ENCODE measurements around the gene TLE2. TPM values are rescaled to one million over a fixed set of nuclear protein-coding genes. Genes with fewer than 3 reads are reported as not detected.

TLE2 gene
- total RNA-seq, 2 experiments from 2014 or later: 0.99 to 1.00 TPM

GRCh38 chr19:2962018-2962670 lies 66.9 kb downstream of the TLE2 start:
- peak overlapping the region; percentile 56 for H3K4me3 Mint-ChIP-seq
- CTCF ChIA-PET: interaction anchor here (0.6 to 3.8 kb wide), 14 partner anchors 11 to 552 kb away, joined by 3 to 33 read pairs (median 4); partner anchors contain the start of gene TLE6
- POLR2A ChIA-PET: no interaction called here

DNA sequence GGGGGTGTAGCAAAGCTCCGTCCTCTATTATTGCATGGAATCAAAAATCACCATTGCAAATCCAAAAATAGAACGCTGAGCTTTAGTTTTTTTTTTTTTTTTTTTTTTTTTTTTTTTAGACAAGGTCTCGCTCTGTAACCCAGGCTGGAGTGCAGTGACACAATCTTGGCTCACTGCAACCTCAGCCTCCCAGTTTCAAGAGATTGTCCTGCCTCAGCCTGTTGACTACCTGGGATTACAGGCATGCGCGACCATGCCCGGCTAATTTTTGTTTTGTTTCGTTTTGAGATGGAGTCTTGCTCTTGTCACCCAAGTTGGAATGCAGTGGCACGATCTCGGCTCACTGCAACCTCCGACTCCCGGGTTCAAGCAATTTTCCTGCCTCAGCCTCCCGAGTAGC lies 69.0 kb downstream of the TLE2 start:
- DNase-seq: no peak
- Mint-ChIP-seq H3K27me3 (no peaks in the 10 kb centered on the region), H3K4me1 (peaks cover 5% of the 10 kb centered on the region), H3K27ac (no peak overlapping the region), H3K9me3 (no peaks in the 10 kb centered on the region), H3K4me3 (no peak overlapping the region), H3K36me3 (ENCODE audit: low read depth) (no peaks in the 10 kb centered on the region)
- POLR2A ChIA-PET: no interaction called here
- CTCF ChIA-PET: interaction anchor here (0.6 to 3.6 kb wide), 8 partner anchors 9 to 859 kb away, joined by 3 to 15 read pairs (median 6); no protein-coding TSS in a partner anchor

More at GRCh38 chr19:2962018-2962670, 66.9 kb downstream of the TLE2 start:
- H3K27ac Mint-ChIP-seq: peak overlapping the region; percentile 78
- H3K9me3 Mint-ChIP-seq: no peaks in the 10 kb centered on the region
- peaks cover 5% of the 10 kb centered on the region for H3K4me1 Mint-ChIP-seq
- no peaks in the 10 kb centered on the region for H3K36me3 Mint-ChIP-seq (ENCODE audit: low read depth)
- peak; percentile 78 for DNase-seq
- no peaks in the 10 kb centered on the region for H3K27me3 Mint-ChIP-seq

DNA sequence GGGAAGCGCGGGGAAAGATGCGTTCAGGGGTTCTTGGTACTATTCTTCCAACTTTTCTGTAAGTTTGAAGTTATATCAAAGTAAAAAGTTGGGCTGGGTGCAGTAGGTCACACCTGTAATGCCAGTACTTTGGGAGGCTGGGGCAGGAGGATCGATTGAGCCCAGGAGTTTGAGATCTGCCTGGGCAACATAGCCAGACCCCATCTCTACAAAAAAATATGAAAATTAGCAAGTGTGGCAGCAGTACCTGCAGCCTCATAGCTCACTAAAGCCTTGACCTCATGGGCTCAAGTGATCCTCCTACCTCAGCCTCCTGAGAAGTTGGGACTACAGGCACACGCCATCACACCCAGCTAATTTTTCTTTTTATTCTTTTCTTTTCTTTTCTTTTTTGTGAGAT lies 71.9 kb downstream of the TLE2 start:
- CTCF ChIA-PET: interaction anchor here (1.6 to 3.6 kb wide), 2 partner anchors 147 to 150 kb away, joined by 3 to 15 read pairs; no protein-coding TSS in a partner anchor
- H3K4me3 Mint-ChIP-seq: no peak overlapping the region
- H3K27me3 Mint-ChIP-seq: no peaks in the 10 kb centered on the region
- DNase-seq: no peak
- POLR2A ChIA-PET: no interaction called here
- H3K36me3 Mint-ChIP-seq (ENCODE audit: low read depth): no peaks in the 10 kb centered on the region
- H3K4me1 Mint-ChIP-seq: peaks cover 3% of the 10 kb centered on the region
- H3K9me3 Mint-ChIP-seq: no peaks in the 10 kb centered on the region
- H3K27ac Mint-ChIP-seq: no peak overlapping the region

DNA sequence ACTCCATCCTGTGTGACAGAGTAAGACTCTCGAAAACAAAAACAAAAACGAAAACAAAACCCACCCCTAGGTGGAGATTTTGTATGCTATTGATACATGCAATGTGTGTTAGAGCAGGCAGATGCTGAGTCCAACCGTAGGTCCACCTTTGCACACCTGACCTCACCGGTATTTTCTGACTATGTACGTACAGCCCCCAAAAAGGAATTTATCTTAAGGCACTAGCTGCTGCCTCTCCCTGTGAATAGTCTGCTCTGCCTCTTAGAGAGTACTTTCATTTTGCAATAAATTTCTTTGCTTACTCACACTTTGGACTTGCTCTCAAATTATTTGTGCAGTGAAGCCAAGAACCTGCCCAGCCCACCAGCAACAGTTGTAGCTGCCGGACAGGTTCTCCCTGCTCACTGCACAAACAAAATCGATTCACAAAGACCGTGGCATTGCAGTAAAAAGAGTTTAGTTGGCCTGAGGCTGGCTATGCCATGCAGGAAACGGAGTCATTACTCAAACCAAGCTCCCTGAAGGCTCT lies 76.1 kb downstream of the TLE2 start:
- Mint-ChIP-seq H3K4me3 (no peak overlapping the region), H3K36me3 (ENCODE audit: low read depth) (peaks cover 10% of the 10 kb centered on the region), H3K27ac (no peak overlapping the region), H3K9me3 (no peaks in the 10 kb centered on the region), H3K27me3 (no peaks in the 10 kb centered on the region), H3K4me1 (peaks cover 22% of the 10 kb centered on the region)
- ChIA-PET CTCF (interaction anchor here (3.5 to 3.9 kb wide), 2 partner anchors 11 to 151 kb away, joined by 29 to 33 read pairs; no protein-coding TSS in a partner anchor), POLR2A (no interaction called here)
- no peak for DNase-seq

GRCh38 chr19:2950286-2951124 lies 78.6 kb downstream of the TLE2 start:
- H3K27ac Mint-ChIP-seq: peak overlapping the region; percentile 97
- H3K4me1 Mint-ChIP-seq: peaks cover 27% of the 10 kb centered on the region
- peak overlapping the region; percentile 94 for H3K4me3 Mint-ChIP-seq
- peak; percentile 100 for DNase-seq
- no peaks in the 10 kb centered on the region for H3K27me3 Mint-ChIP-seq
- POLR2A ChIA-PET: no interaction called here
- H3K9me3 Mint-ChIP-seq: no peaks in the 10 kb centered on the region
- peaks cover 10% of the 10 kb centered on the region for H3K36me3 Mint-ChIP-seq (ENCODE audit: low read depth)
- CTCF ChIA-PET: interaction anchor here (0.6 to 3.9 kb wide), 34 partner anchors 9 to 812 kb away, joined by 3 to 33 read pairs (median 4); partner anchors contain the start of genes MRPL54, THOP1, TLE6 and ZNF57

- no peak for DNase-seq
- peak overlapping the region; percentile 94 for H3K4me3 Mint-ChIP-seq
- CTCF ChIA-PET: interaction anchor here (0.6 to 3.9 kb wide), 22 partner anchors 10 to 813 kb away, joined by 3 to 33 read pairs (median 4); partner anchors contain the start of genes MRPL54, THOP1, TLE6 and ZNF57
- no peaks in the 10 kb centered on the region for H3K9me3 Mint-ChIP-seq
- H3K36me3 Mint-ChIP-seq (ENCODE audit: low read depth): peaks cover 10% of the 10 kb centered on the region
- peaks cover 33% of the 10 kb centered on the region for H3K4me1 Mint-ChIP-seq
- H3K27me3 Mint-ChIP-seq: no peaks in the 10 kb centered on the region
- POLR2A ChIA-PET: no interaction called here
- peak overlapping the region; percentile 97 for H3K27ac Mint-ChIP-seq
Observed at GRCh38 chr19:2949939-2950285, 79.2 kb downstream of the TLE2 start.

Other genes starting within 250 kb of the TLE2 start
- gene SGTA, start 246.0 kb downstream of the TLE2 start, total RNA-seq: 10 to 100 TPM; 46.6 to 46.9 TPM
- gene THOP1, start 243.8 kb downstream of the TLE2 start, total RNA-seq: 10 to 100 TPM; 84.2 to 97.1 TPM
- gene ZNF554, start 209.4 kb downstream of the TLE2 start, total RNA-seq: 1 to 10 TPM; 4.1 to 4.6 TPM
- gene ZNF555, start 187.8 kb downstream of the TLE2 start, total RNA-seq: 1 to 10 TPM; 2.2 to 3.2 TPM
- gene ZNF556, start 161.9 kb downstream of the TLE2 start, total RNA-seq: not detected
- 1 to 10 TPM; 4.4 to 4.9 TPM for gene ZNF57, start 128.4 kb downstream of the TLE2 start, total RNA-seq
- 1 to 10 TPM; 4.6 to 5.6 TPM for gene ZNF77, start 84.3 kb downstream of the TLE2 start, total RNA-seq
- 1 to 10 TPM; 1.2 to 1.6 TPM for gene TLE6, start 51.7 kb downstream of the TLE2 start, total RNA-seq
- gene TLE5, start 33.2 kb upstream of the TLE2 start, total RNA-seq: 100 to 1,000 TPM; 837 to 960 TPM
- gene GNA11, start 65.1 kb upstream of the TLE2 start, total RNA-seq: under 1 TPM; 0.79 to 0.87 TPM
- gene GNA15, start 106.8 kb upstream of the TLE2 start, total RNA-seq: 10 to 100 TPM; 22.8 to 23.6 TPM
- 100 to 1,000 TPM; 162 to 209 TPM for gene S1PR4, start 149.5 kb upstream of the TLE2 start, total RNA-seq
- gene NCLN, start 156.7 kb upstream of the TLE2 start, total RNA-seq: 10 to 100 TPM; 52.1 to 56.0 TPM
- under 1 TPM; 0.06 to 0.20 TPM for gene CELF5, start 195.4 kb upstream of the TLE2 start, total RNA-seq

Data from activated CD4-positive, alpha-beta T cell treated with anti-CD3 and anti-CD28 coated beads, Interleukin-2, amount 10 ng/mL, durations not matched to agents 7 days and 5 days (primary cell).